HepG2 (cell line): ENCODE results near the gene HES7. TPM values are rescaled to one million over a fixed set of nuclear protein-coding genes. Genes with fewer than 3 reads are reported as not detected.
A peak's percentile ranks its signal among the peaks of the same experiment; 100 is the strongest.

ENCODE experiments used
- AKAP8 ChIP-seq: sonication (generic); formaldehyde crosslinking; IDR thresholded peaks from 2 replicates; pipeline ENCODE4 v1.5.1; 2020; ENCODE audit warnings: mild to moderate bottlenecking, missing genetic modification reagents
- ATF1 ChIP-seq: IDR thresholded peaks from 2 replicates; pipeline ENCODE4 v1.6.1; 2016; ENCODE audit warnings: mild to moderate bottlenecking, control low read depth
- ATF4 ChIP-seq, 2 experiments: fragments of 450-650 bp in 1 of 2; sonication (generic) in 1 of 2; formaldehyde crosslinking; IDR thresholded peaks; 2 replicates each; pipeline versions ENCODE4 v1.5.0 to v1.8.0; 2020 to 2022; ENCODE audit warnings: mild to moderate bottlenecking in 1 of 2, missing genetic modification reagents in 1 of 2
- DR1 ChIP-seq: sonication (generic); formaldehyde crosslinking; IDR thresholded peaks from 2 replicates; pipeline ENCODE4 v1.8.0; 2021; ENCODE audit warnings: mild to moderate bottlenecking, missing genetic modification reagents, inconsistent platforms
- FOSL2 ChIP-seq: sonication (generic); formaldehyde crosslinking; IDR thresholded peaks from 2 replicates; pipeline ENCODE4 v1.4.0; 2020; ENCODE audit warnings: missing genetic modification reagents
- KDM3A ChIP-seq: IDR thresholded peaks from 2 replicates; pipeline ENCODE4 v1.6.1; 2018; ENCODE audit warnings: low read depth, missing compliant biosample characterization
- MLLT10 ChIP-seq: sonication (generic); formaldehyde crosslinking; IDR thresholded peaks from 2 replicates; pipeline ENCODE4 v1.4.0; 2020; ENCODE audit warnings: missing genetic modification reagents
- MXD1 ChIP-seq: sonication (generic); formaldehyde crosslinking; IDR thresholded peaks from 2 replicates; pipeline ENCODE4 v1.4.0; 2020; ENCODE audit warnings: mild to moderate bottlenecking, missing genetic modification reagents
- NAIF1 ChIP-seq: sonication (generic); formaldehyde crosslinking; IDR thresholded peaks from 2 replicates; pipeline ENCODE4 v1.5.0; 2020; ENCODE audit warnings: mild to moderate bottlenecking, missing genetic modification reagents, borderline replicate concordance
- NR2F1 ChIP-seq, 2 experiments: fragments of 450-650 bp in 1 of 2; formaldehyde crosslinking in 1 of 2; IDR thresholded peaks; 2 replicates each; pipeline versions ENCODE4 v1.5.0 to v1.6.1; 2016 to 2020; ENCODE audit warnings: mild to moderate bottlenecking in 1 of 2, missing compliant biosample characterization in 1 of 2, missing genetic modification reagents in 1 of 2, moderate library complexity in 1 of 2
- NR3C1 ChIP-seq: sonication (generic); formaldehyde crosslinking; IDR thresholded peaks from 2 replicates; pipeline ENCODE4 v1.4.0; 2020; ENCODE audit warnings: missing genetic modification reagents
- PHB2 ChIP-seq: fragments of 450-650 bp; IDR thresholded peaks from 2 replicates; pipeline ENCODE4 v1.6.1; 2018; ENCODE audit not compliant: partially characterized antibody
- REPIN1 ChIP-seq: sonication (generic); formaldehyde crosslinking; IDR thresholded peaks from 2 replicates; pipeline ENCODE4 v1.8.0; 2022; ENCODE audit warnings: missing genetic modification reagents, low read depth, mild to moderate bottlenecking, borderline replicate concordance
- U2AF1 ChIP-seq: fragments of 200-400 bp; formaldehyde crosslinking; optimal IDR thresholded peaks from 2 replicates; pipeline ENCODE3; 2017; ENCODE audit warnings: mild to moderate bottlenecking, low read depth, low read length
- ZBTB1 ChIP-seq: sonication (generic); formaldehyde crosslinking; IDR thresholded peaks from 2 replicates; pipeline ENCODE4 v1.4.0; 2020; ENCODE audit warnings: missing genetic modification reagents, borderline replicate concordance
- ZNF343 ChIP-seq: sonication (generic); formaldehyde crosslinking; IDR thresholded peaks from 2 replicates; pipeline ENCODE4 v1.4.0; 2020; ENCODE audit warnings: mild to moderate bottlenecking, missing genetic modification reagents
- ZNF615 ChIP-seq: sonication (generic); formaldehyde crosslinking; IDR thresholded peaks from 2 replicates; pipeline ENCODE4 v1.5.0; 2020; ENCODE audit warnings: mild to moderate bottlenecking, missing genetic modification reagents, borderline replicate concordance
- ZNF672 ChIP-seq: sonication (generic); formaldehyde crosslinking; IDR thresholded peaks from 2 replicates; pipeline ENCODE4 v1.8.1; 2022; ENCODE audit warnings: missing genetic modification reagents
- ZNF703 ChIP-seq: sonication (generic); formaldehyde crosslinking; IDR thresholded peaks from 2 replicates; pipeline ENCODE4 v1.5.1; 2020; ENCODE audit warnings: missing genetic modification reagents, mild to moderate bottlenecking, moderate library complexity, borderline replicate concordance
- ZNF800 ChIP-seq: sonication (generic); formaldehyde crosslinking; IDR thresholded peaks from 2 replicates; pipeline ENCODE4 v1.4.0; 2020; ENCODE audit warnings: missing genetic modification reagents
- polyA plus RNA-seq, 8 experiments: library from polyadenylated mRNA; depleted of rRNA in 3 of 8; stranded (reverse) in 7 of 8; unstranded in 1 of 8; fragments of >200 nt; fragmentation: Illumina TruSeq in 4 of 8; extraction: Trizol in 4 of 8; gene quantifications; 2 replicates each; pipeline versions ENCODE4 v1.2.1 to v1.2.3, GENCODE V29; 2011 to 2016; ENCODE audit warnings: low read depth in 4 of 8, missing spikeins in 1 of 8, mixed read lengths in 1 of 8; ENCODE audit not compliant: insufficient read depth in 1 of 8
- total RNA-seq, 5 experiments: library from RNA; depleted of rRNA; stranded (reverse); fragments of >200 nt; fragmentation: Illumina TruSeq; extraction: Trizol; gene quantifications; 2 replicates each; pipeline ENCODE4 v1.2.3, GENCODE V29; 2016; ENCODE audit warnings: low read depth in 1 of 5
- TF ChIP-seq, protein P1 (sequence below): sonication (generic); formaldehyde crosslinking; IDR thresholded peaks from 2 replicates; pipeline ENCODE4 v1.4.0; 2020; ENCODE audit warnings: low read depth, mild to moderate bottlenecking, missing genetic modification reagents
- TF ChIP-seq, protein P2 (sequence below), 2 experiments: sonication (generic) in 1 of 2; formaldehyde crosslinking in 1 of 2; IDR thresholded peaks; 2 replicates each; pipeline versions ENCODE4 v1.5.1 to v1.6.1; 2011 to 2020; ENCODE audit warnings: borderline replicate concordance in 1 of 2, low read depth in 1 of 2, low read length in 1 of 2, mild to moderate bottlenecking in 1 of 2, missing genetic modification reagents in 1 of 2, moderate library complexity in 1 of 2

Gene HES7
- total and polyA plus RNA-seq, 2 of the 13 experiments (the other 11 are each of a cell fraction or from before 2014, with no cell fraction given), result not detected

DNA sequence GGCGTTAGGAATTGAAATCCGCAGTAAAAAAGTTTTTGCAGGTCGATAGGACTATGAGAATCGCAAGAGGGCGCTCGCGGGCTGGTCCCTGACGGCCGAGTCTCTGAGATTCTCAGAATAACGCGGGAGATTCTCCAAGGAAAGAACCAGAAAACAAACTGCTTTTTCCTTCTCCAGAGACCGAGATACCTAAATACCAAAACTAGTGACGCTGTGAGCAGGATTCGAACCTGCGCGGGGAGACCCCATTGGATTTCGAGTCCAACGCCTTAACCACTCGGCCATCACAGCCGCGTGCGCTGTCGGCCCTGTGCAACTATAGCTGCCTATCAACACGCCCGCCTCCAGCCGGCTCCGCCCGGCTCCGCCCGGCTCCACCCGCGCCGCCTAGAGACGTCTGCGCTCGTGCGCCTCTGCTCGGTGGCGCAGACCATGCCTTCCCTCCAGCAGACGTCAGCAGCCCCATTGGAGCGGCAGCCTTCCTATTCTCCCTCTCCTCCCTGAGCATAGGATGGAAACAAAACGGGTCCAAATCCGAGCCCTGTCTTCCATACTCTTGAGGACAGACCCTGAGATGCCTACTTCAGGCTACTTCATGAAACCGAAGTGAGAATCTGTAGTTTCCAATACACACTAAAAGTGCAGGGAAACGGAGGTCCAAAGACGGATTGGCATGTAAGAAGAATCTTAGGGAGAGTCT, 14.9 kb upstream of the HES7 start (continued):
- TF ChIP-seq ATF4 (CRISPR knock-in tag; IDR thresholded peaks at IDR 0.05) (no peak), MLLT10 (no peak), NR3C1 (CRISPR knock-in tag) (no peak), REPIN1 (CRISPR knock-in tag) (peak; percentile 85; the same call in 1 of the 2 replicates), KDM3A (CRISPR knock-in tag) (no peak), ZNF800 (CRISPR knock-in tag) (peak; percentile 88; the same call in 1 of the 2 replicates), FOSL2 (CRISPR knock-in tag) (peak; percentile 45), U2AF1 (peak; percentile 50), MXD1 (CRISPR knock-in tag) (peak; percentile 38; the same call in 1 of the 2 replicates), ATF1 (CRISPR knock-in tag) (no peak; the same call in 1 of the 2 replicates), ZNF672 (CRISPR knock-in tag) (no peak), NAIF1 (CRISPR knock-in tag) (peak; percentile 96), DR1 (CRISPR knock-in tag) (peak; percentile 59), PHB2 (no peak), NR2F1 (CRISPR knock-in tag; IDR thresholded peaks at IDR 0.05) (no peak), ZNF703 (CRISPR knock-in tag) (0 out of 2 replicates have a peak, but pooled peaks have one; percentile 64), ZNF343 (no peak), AKAP8 (CRISPR knock-in tag) (no peak), ZNF615 (CRISPR knock-in tag) (peak; percentile 93; the same call in 1 of the 2 replicates), ZBTB1 (CRISPR knock-in tag) (no peak)
- TF ChIP-seq, protein P1, sequence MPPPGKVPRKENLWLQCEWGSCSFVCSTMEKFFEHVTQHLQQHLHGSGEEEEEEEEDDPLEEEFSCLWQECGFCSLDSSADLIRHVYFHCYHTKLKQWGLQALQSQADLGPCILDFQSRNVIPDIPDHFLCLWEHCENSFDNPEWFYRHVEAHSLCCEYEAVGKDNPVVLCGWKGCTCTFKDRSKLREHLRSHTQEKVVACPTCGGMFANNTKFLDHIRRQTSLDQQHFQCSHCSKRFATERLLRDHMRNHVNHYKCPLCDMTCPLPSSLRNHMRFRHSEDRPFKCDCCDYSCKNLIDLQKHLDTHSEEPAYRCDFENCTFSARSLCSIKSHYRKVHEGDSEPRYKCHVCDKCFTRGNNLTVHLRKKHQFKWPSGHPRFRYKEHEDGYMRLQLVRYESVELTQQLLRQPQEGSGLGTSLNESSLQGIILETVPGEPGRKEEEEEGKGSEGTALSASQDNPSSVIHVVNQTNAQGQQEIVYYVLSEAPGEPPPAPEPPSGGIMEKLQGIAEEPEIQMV, result no peak
- TF ChIP-seq, protein P2, sequence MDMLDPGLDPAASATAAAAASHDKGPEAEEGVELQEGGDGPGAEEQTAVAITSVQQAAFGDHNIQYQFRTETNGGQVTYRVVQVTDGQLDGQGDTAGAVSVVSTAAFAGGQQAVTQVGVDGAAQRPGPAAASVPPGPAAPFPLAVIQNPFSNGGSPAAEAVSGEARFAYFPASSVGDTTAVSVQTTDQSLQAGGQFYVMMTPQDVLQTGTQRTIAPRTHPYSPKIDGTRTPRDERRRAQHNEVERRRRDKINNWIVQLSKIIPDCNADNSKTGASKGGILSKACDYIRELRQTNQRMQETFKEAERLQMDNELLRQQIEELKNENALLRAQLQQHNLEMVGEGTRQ (IDR thresholded peaks at IDR 0.05; ENCODE audit: low read depth, low read length), result no peak
- TF ChIP-seq, protein P2 (CRISPR knock-in tag; IDR thresholded peaks at IDR 0.05; ENCODE audit: borderline replicate concordance), result 0 out of 2 replicates have a peak, but pooled peaks have one; percentile 52
